ENCODE data around the gene CYSTM1. TPM values are rescaled to one million over a fixed set of nuclear protein-coding genes. Genes with fewer than 3 reads are reported as not detected.
"Not testable (repeated sequence)": the region's sequence is repeated elsewhere in the genome, so short reads cannot be mapped to it uniquely, and the experiment has no call there.

The CYSTM1 gene
- total RNA-seq, 1 experiment from 2014 or later: 43.3 TPM

- H3K4me2 ChIP-seq (ENCODE audit: low read length): no peak overlapping the region
- TF ChIP-seq CTCF (conservative IDR thresholded peaks at IDR 0.05; ENCODE audit: low read depth, low read length): no peak
- TF ChIP-seq EZH2phosphoT487 (IDR thresholded peaks at IDR 0.05; ENCODE audit: borderline replicate concordance, low read length): no peak
- no peak for TF ChIP-seq EZH2 (IDR thresholded peaks at IDR 0.05; ENCODE audit: low read length, unreplicated experiment)
- intact Hi-C loops (cut with micrococcal nuclease): no loop called here
- no peaks in the 10 kb centered on the region for H3K9me3 ChIP-seq (ENCODE audit: low read length)
- H3K79me2 ChIP-seq (ENCODE audit: low read length): no peaks in the 10 kb centered on the region
- peaks cover 4% of the 10 kb centered on the region; the same call in 1 of the 2 replicates for H3K36me3 ChIP-seq (ENCODE audit: low read depth, low read length)
- H3K9ac ChIP-seq (ENCODE audit: low read length): no peak overlapping the region
- ChIA-PET CTCF (no interaction called here), POLR2A (ENCODE audit: unreplicated experiment) (no interaction called here)
- DNase-seq: no peak
- H3K4me3 ChIP-seq (ENCODE audit: low read length): no peak overlapping the region
- no peaks in the 10 kb centered on the region for H3K4me1 ChIP-seq (ENCODE audit: insufficient read depth, low read length)
- no peak overlapping the region for H2AFZ ChIP-seq (ENCODE audit: low read length)
- H3K9me2 ChIP-seq (replicated peaks; ENCODE audit: low read length): no peaks in the 10 kb centered on the region
- H3F3A ChIP-seq (ENCODE audit: low read length, unreplicated experiment): no peaks in the 10 kb centered on the region
- BruUV-seq (replicated peaks): TSS peak; percentile 8
- ATAC-seq: no peak
- H4K20me1 ChIP-seq (ENCODE audit: low read length): no peaks in the 10 kb centered on the region
- H3K27ac ChIP-seq (ENCODE audit: low read length): no peak overlapping the region
- no peaks in the 10 kb centered on the region for H3K27me3 ChIP-seq (ENCODE audit: low read length)
Observed at GRCh38 chr5:140196115-140196814, 21.3 kb downstream of the CYSTM1 start.

- Histone ChIP-seq H3K9me2 (replicated peaks; ENCODE audit: low read length) (no peaks in the 10 kb centered on the region), H3K4me3 (ENCODE audit: low read length) (no peak overlapping the region), H3K27me3 (ENCODE audit: low read length) (no peaks in the 10 kb centered on the region), H3K79me2 (ENCODE audit: low read length) (no peaks in the 10 kb centered on the region), H3F3A (ENCODE audit: low read length, unreplicated experiment) (no peaks in the 10 kb centered on the region), H3K36me3 (ENCODE audit: low read depth, low read length) (peaks cover 4% of the 10 kb centered on the region; the same call in 1 of the 2 replicates), H3K4me1 (ENCODE audit: insufficient read depth, low read length) (peaks cover under 1% of the 10 kb centered on the region; the same call in 1 of the 2 replicates), H3K9me3 (ENCODE audit: low read length) (no peaks in the 10 kb centered on the region), H2AFZ (ENCODE audit: low read length) (no peak overlapping the region), H4K20me1 (ENCODE audit: low read length) (no peaks in the 10 kb centered on the region), H3K4me2 (ENCODE audit: low read length) (no peak overlapping the region), H3K9ac (ENCODE audit: low read length) (no peak overlapping the region), H3K27ac (ENCODE audit: low read length) (no peak overlapping the region)
- TF ChIP-seq EZH2 (IDR thresholded peaks at IDR 0.05; ENCODE audit: low read length, unreplicated experiment) (no peak), CTCF (conservative IDR thresholded peaks at IDR 0.05; ENCODE audit: low read depth, low read length) (no peak), EZH2phosphoT487 (IDR thresholded peaks at IDR 0.05; ENCODE audit: borderline replicate concordance, low read length) (no peak)
- intact Hi-C loops (cut with micrococcal nuclease): no loop called here
- no peak for ATAC-seq
- BruUV-seq (replicated peaks): no TSS peak
- ChIA-PET CTCF (no interaction called here), POLR2A (ENCODE audit: unreplicated experiment) (no interaction called here)
- DNase-seq: no peak
Observed at GRCh38 chr5:140197023-140197422, 22.0 kb downstream of the CYSTM1 start.

GRCh38 chr5:140198915-140199314 lies 23.9 kb downstream of the CYSTM1 start:
- H3K4me2 ChIP-seq (ENCODE audit: low read length); H3K79me2 ChIP-seq (ENCODE audit: low read length); H3K9me3 ChIP-seq (ENCODE audit: low read length); H2AFZ ChIP-seq (ENCODE audit: low read length); H3K4me3 ChIP-seq (ENCODE audit: low read length); H3F3A ChIP-seq (ENCODE audit: low read length, unreplicated experiment); H4K20me1 ChIP-seq (ENCODE audit: low read length); H3K27ac ChIP-seq (ENCODE audit: low read length); H3K4me1 ChIP-seq (ENCODE audit: insufficient read depth, low read length); H3K27me3 ChIP-seq (ENCODE audit: low read length); BruUV-seq (replicated peaks); H3K9ac ChIP-seq (ENCODE audit: low read length); intact Hi-C loops (cut with micrococcal nuclease); ATAC-seq; H3K36me3 ChIP-seq (ENCODE audit: low read depth, low read length); DNase-seq; POLR2A ChIA-PET (ENCODE audit: unreplicated experiment); CTCF ChIA-PET; H3K9me2 ChIP-seq (replicated peaks; ENCODE audit: low read length): not testable (repeated sequence)
